HepG2 (cell line): ENCODE measurements around the gene CARD9. TPM values are rescaled to one million over a fixed set of nuclear protein-coding genes. Genes with fewer than 3 reads are reported as not detected.
A peak's percentile ranks its signal among the peaks of the same experiment; 100 is the strongest.

ENCODE experiments used
- ATAC-seq: fragments of 200-7000 bp; cut with Tn5 transposase; 3 replicates; pipeline ENCODE4 v1.9.1; 2020; ENCODE audit warnings: mild to moderate bottlenecking, moderate library complexity
- BruUV-seq: library from RNA; stranded (reverse); fragments of 400-500 nt; replicated peaks from 2 replicates; lab custom pipeline; 2021; lab: Mats Ljungman, UMichigan
- CTCF ChIA-PET: fragments of 300-600 bp; formaldehyde crosslinking; extraction: SDS; loops from one replicate; lab custom pipeline; 2021; ENCODE audit warnings: low total read pairs, inconsistent platforms, low intra/inter-chr PET ratio; lab: Yijun Ruan, JAX
- POLR2A ChIA-PET: fragments of 350-600 bp; sonication (Branson Sonifier 250); formaldehyde crosslinking; loops from one replicate; lab custom pipeline; 2020; ENCODE audit warnings: antibody characterized with exemption, inconsistent platforms; lab: Yijun Ruan, JAX
- DNase-seq: peaks from one replicate; pipeline ENCODE4 v3.0.0-alpha.2; 2015; ENCODE audit warnings: low spot score
- FAIRE-seq: peaks from 3 replicates; lab custom pipeline; 2011; peaks lifted over from hg19 to GRCh38; lab: Jason Lieb, UNC
- H2AFZ ChIP-seq: one replicate; pipeline ENCODE4 v1.6.1; 2011; ENCODE audit warnings: low read length, inconsistent platforms
- H3K27ac ChIP-seq: fragments of 300-600 bp; 3 replicates; pipeline ENCODE4 v1.8.0; 2011; ENCODE audit warnings: mixed run types, mild to moderate bottlenecking, mixed read lengths, low read length, inconsistent platforms; ENCODE audit not compliant: insufficient read depth; ENCODE audit errors: extremely low read length
- H3K27me3 ChIP-seq, 2 experiments: fragments of 200-600 bp in 1 of 2; 2 replicates in 1 of 2; 3 replicates in 1 of 2; pipeline versions ENCODE4 v1.6.0 to v1.8.0; 2011; ENCODE audit warnings: low read length in 2 of 2, mild to moderate bottlenecking in 2 of 2, moderate library complexity in 2 of 2, inconsistent platforms in 1 of 2; ENCODE audit not compliant: insufficient read depth in 2 of 2, control insufficient read depth in 1 of 2
- H3K36me3 ChIP-seq, 2 experiments: fragments of 200-600 bp in 1 of 2; replicated peaks in 1 of 2; 2 replicates in 1 of 2; 3 replicates in 1 of 2; pipeline versions ENCODE4 v1.5.1 to v1.8.0; 2011; ENCODE audit warnings: low read length in 2 of 2, inconsistent platforms in 1 of 2; ENCODE audit not compliant: insufficient read depth in 2 of 2, control insufficient read depth in 1 of 2
- H3K4me1 ChIP-seq: 2 replicates; pipeline ENCODE4 v1.5.1; 2012; ENCODE audit warnings: low read length, inconsistent platforms; ENCODE audit not compliant: insufficient read depth
- H3K4me2 ChIP-seq: 2 replicates; pipeline ENCODE4 v1.6.0; 2011; ENCODE audit warnings: low read depth, low read length, inconsistent platforms
- H3K4me3 ChIP-seq, 3 experiments: fragments of 200-600 bp in 1 of 3; sonication (generic), shearing (Covaris generic) in 1 of 3; replicated peaks in 1 of 3; 2 replicates each; pipeline ENCODE4 v1.5.1; 2011 to 2016; ENCODE audit warnings: low read length in 3 of 3, inconsistent platforms in 2 of 3, low read depth in 2 of 3, mild to moderate bottlenecking in 2 of 3, control low read depth in 1 of 3, mixed read lengths in 1 of 3; ENCODE audit not compliant: insufficient read depth in 1 of 3
- H3K79me2 ChIP-seq: one replicate; pipeline ENCODE4 v1.6.1; 2011; ENCODE audit warnings: low read length, inconsistent platforms; ENCODE audit not compliant: insufficient read depth
- H3K9ac ChIP-seq: 2 replicates; pipeline ENCODE4 v1.6.0; 2011; ENCODE audit warnings: mild to moderate bottlenecking, low read depth, low read length, inconsistent platforms; ENCODE audit not compliant: insufficient read depth
- H3K9me3 ChIP-seq: 2 replicates; pipeline ENCODE4 v1.5.1; 2012; ENCODE audit warnings: mild to moderate bottlenecking, low read length
- H4K20me1 ChIP-seq: 2 replicates; pipeline ENCODE4 v1.6.0; 2011; ENCODE audit warnings: inconsistent platforms, mild to moderate bottlenecking, low read length, moderate library complexity; ENCODE audit not compliant: insufficient read depth
- AGO1 ChIP-seq: fragments of 200-400 bp; formaldehyde crosslinking; IDR thresholded peaks from 2 replicates; pipeline ENCODE4 v1.6.1; 2017; ENCODE audit warnings: mild to moderate bottlenecking, low read depth, low read length, moderate library complexity; ENCODE audit not compliant: poor library complexity, severe bottlenecking
- BHLHE40 ChIP-seq: IDR thresholded peaks from 2 replicates; pipeline ENCODE4 v1.6.1; 2011; ENCODE audit warnings: low read length, improper control_type of control experiment
- EEA1 ChIP-seq: sonication (generic); formaldehyde crosslinking; IDR thresholded peaks from 2 replicates; pipeline ENCODE4 v1.5.1; 2020; ENCODE audit warnings: mild to moderate bottlenecking, missing genetic modification reagents, borderline replicate concordance
- FOXO1 ChIP-seq: sonication (generic); formaldehyde crosslinking; IDR thresholded peaks from 2 replicates; pipeline ENCODE4 v1.4.0; 2020; ENCODE audit warnings: missing genetic modification reagents
- GTF2F1 ChIP-seq: fragments of 150-350 bp; IDR thresholded peaks from 2 replicates; pipeline ENCODE4 v1.6.1; 2014; ENCODE audit warnings: low read length
- KDM2A ChIP-seq: sonication (generic); formaldehyde crosslinking; IDR thresholded peaks from 2 replicates; pipeline ENCODE4 v1.4.0; 2020; ENCODE audit warnings: low read depth, missing genetic modification reagents, borderline replicate concordance
- MYC ChIP-seq: sonication (generic); formaldehyde crosslinking; IDR thresholded peaks from 2 replicates; pipeline ENCODE4 v1.9.0; 2021; ENCODE audit warnings: missing genetic modification reagents, borderline replicate concordance
- SMYD3 ChIP-seq: sonication (generic); formaldehyde crosslinking; IDR thresholded peaks from 2 replicates; pipeline ENCODE4 v1.8.1; 2023; ENCODE audit warnings: mild to moderate bottlenecking, missing genetic modification reagents
- ZC3H13 ChIP-seq: sonication (generic); formaldehyde crosslinking; IDR thresholded peaks from 2 replicates; pipeline ENCODE4 v1.8.1; 2023; ENCODE audit warnings: mild to moderate bottlenecking, missing genetic modification reagents, moderate library complexity
- ZIK1 ChIP-seq: sonication (generic); formaldehyde crosslinking; IDR thresholded peaks from 2 replicates; pipeline ENCODE4 v1.5.0; 2020; ENCODE audit warnings: mild to moderate bottlenecking, low read depth, missing genetic modification reagents, borderline replicate concordance
- ZNF333 ChIP-seq: sonication (generic); formaldehyde crosslinking; IDR thresholded peaks from 2 replicates; pipeline ENCODE4 v1.4.0; 2020; ENCODE audit warnings: mild to moderate bottlenecking, missing genetic modification reagents, borderline replicate concordance
- ZNF431 ChIP-seq: sonication (generic); formaldehyde crosslinking; IDR thresholded peaks from 2 replicates; pipeline ENCODE4 v1.9.0; 2022; ENCODE audit warnings: missing genetic modification reagents, low read depth, mild to moderate bottlenecking, borderline replicate concordance
- ZNF441 ChIP-seq: sonication (generic); formaldehyde crosslinking; IDR thresholded peaks from 2 replicates; pipeline ENCODE4 v1.7.0; 2021; ENCODE audit warnings: missing genetic modification reagents, borderline replicate concordance
- ZSCAN30 ChIP-seq: sonication (generic); formaldehyde crosslinking; IDR thresholded peaks from 2 replicates; pipeline ENCODE4 v1.5.0; 2020; ENCODE audit warnings: mild to moderate bottlenecking, missing genetic modification reagents
- WGBS: methylation state at CpG from one replicate; pipeline ENCODE4 v1.1.6; 2017; ENCODE audit warnings: low lambda C conversion rate; 5-methylcytosine and 5-hydroxymethylcytosine counted together
- in situ Hi-C: cut with HindIII; loops from 2 replicates; pipeline ENCODE4 v1.10.0; 2017; ENCODE audit warnings: low pct_unique_long_range_greater_than_20kb; ENCODE audit not compliant: extremely low pct_ligation_motif_present
- intact Hi-C: fragments of 100-400 bp; cut with micrococcal nuclease; formaldehyde crosslinking; loops from one replicate; pipeline ENCODE4 v1.10.0; 2022; ENCODE audit not compliant: unreplicated experiment
- polyA plus RNA-seq, 8 experiments: library from polyadenylated mRNA; depleted of rRNA in 3 of 8; stranded (reverse) in 7 of 8; unstranded in 1 of 8; fragments of >200 nt; fragmentation: Illumina TruSeq in 4 of 8; extraction: Trizol in 4 of 8; gene quantifications; 2 replicates each; pipeline versions ENCODE4 v1.2.1 to v1.2.3, GENCODE V29; 2011 to 2016; ENCODE audit warnings: low read depth in 4 of 8, missing spikeins in 1 of 8, mixed read lengths in 1 of 8; ENCODE audit not compliant: insufficient read depth in 1 of 8
- total RNA-seq, 5 experiments: library from RNA; depleted of rRNA; stranded (reverse); fragments of >200 nt; fragmentation: Illumina TruSeq; extraction: Trizol; gene quantifications; 2 replicates each; pipeline ENCODE4 v1.2.3, GENCODE V29; 2016; ENCODE audit warnings: low read depth in 1 of 5
- TF ChIP-seq, protein P1 (sequence below): sonication (generic); formaldehyde crosslinking; IDR thresholded peaks from 2 replicates; pipeline ENCODE4 v1.8.1; 2023; ENCODE audit warnings: mild to moderate bottlenecking, inconsistent platforms, moderate library complexity, missing genetic modification reagents, borderline replicate concordance
- TF ChIP-seq, protein P2 (sequence below): sonication (generic); formaldehyde crosslinking; IDR thresholded peaks from 2 replicates; pipeline ENCODE4 v1.8.1; 2022; ENCODE audit warnings: low read depth, mild to moderate bottlenecking, missing genetic modification reagents
- TF ChIP-seq, protein P3 (sequence below): IDR thresholded peaks from 2 replicates; pipeline ENCODE4 v1.6.1; 2012; ENCODE audit warnings: inconsistent platforms
- TF ChIP-seq, protein P4 (sequence below): sonication (generic); formaldehyde crosslinking; IDR thresholded peaks from 2 replicates; pipeline ENCODE4 v1.5.0; 2020; ENCODE audit warnings: missing genetic modification reagents, mild to moderate bottlenecking, borderline replicate concordance

CARD9 gene
- total and polyA plus RNA-seq, 2 of the 13 experiments (the other 11 are each of a cell fraction or from before 2014, with no cell fraction given): 3.3 to 7.4 TPM

DNA sequence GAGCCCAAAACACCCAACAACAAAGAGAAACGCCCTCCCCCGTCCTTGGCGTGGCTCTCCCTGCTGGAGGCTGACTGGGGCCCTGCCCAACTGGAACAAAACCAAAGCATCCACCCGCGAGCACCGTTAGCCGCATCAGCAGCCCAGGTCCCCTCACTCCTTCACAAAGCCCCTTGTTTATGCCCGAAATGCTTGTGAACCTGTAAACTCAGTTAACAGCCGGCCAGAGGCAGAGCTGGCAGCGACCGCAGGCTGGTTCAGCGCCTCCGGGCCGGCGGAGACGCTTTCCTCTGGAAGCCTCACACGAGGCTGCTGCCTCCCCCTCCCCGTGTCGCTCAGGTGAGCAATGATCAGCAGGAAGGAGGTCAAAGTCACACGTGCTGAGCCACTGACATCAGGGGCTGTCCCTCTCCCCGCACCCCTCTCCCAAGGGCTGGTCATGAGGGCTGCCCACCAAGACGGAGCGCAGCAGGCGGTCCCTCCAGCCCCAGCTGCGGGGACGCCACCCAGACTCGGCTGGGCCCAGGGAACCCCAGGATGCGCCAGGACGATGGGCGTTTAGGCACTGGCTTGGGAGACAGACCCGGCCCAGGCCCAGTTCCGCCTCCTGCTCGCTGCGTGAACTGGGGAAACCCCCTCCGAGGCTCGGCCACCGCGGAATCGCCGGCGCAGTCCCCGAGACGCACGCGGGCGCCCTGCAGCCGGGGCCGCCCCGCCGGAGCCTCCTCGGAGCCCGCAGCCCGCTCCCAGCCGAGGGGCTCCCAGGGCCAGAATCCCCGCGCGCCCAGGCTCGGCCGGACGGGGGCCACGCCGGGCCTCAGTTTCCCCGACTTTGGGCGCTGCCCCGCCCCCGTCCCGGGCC, 25.9 kb upstream of the CARD9 start:
- Histone ChIP-seq H3K9ac (peak overlapping the region; percentile 83), H3K4me2 (peak overlapping the region; percentile 88), H3K27ac (peak overlapping the region; percentile 53), H2AFZ (no peak overlapping the region), H4K20me1 (0 out of 2 replicates have a peak, but pooled peaks cover 2% of the 10 kb centered on the region), H3K4me1 (peaks cover 20% of the 10 kb centered on the region), H3K27me3 (no peaks in the 10 kb centered on the region), H3K9me3 (no peaks in the 10 kb centered on the region), H3K4me3 (peak overlapping the region; percentile 78 to 98 (median 97)), H3K79me2 (peaks cover 21% of the 10 kb centered on the region), H3K36me3 (peaks cover 18 to 35% of the 10 kb centered on the region in 2 experiments; a peak in 4 of 5 replicates)
- ATAC-seq (peak; percentile 44), DNase-seq (no peak), FAIRE-seq (no peak)
- CTCF ChIA-PET: interaction anchor here (1.2 to 2.0 kb wide), 3 partner anchors 54 to 87 kb away, joined by 6 to 15 read pairs (median 12); no protein-coding TSS in a partner anchor
- POLR2A ChIA-PET: interaction anchor here (0.5 to 1.6 kb wide), 3 partner anchors 12 to 218 kb away, joined by 3 read pairs; no protein-coding TSS in a partner anchor
- in situ Hi-C loops: no loop called here
- intact Hi-C loops: loop anchor here (1.0 kb wide), 1 partner anchor 60 kb away; no protein-coding TSS in a partner anchor
- WGBS: under 1% methylated on average over 23 of the region's 67 CpGs
- no TSS peak for BruUV-seq
- TF ChIP-seq SMYD3: no peak
- TF ChIP-seq ZNF441: no peak
- no peak for TF ChIP-seq ZSCAN30 (CRISPR knock-in tag)
- TF ChIP-seq ZC3H13 (CRISPR knock-in tag): no peak
- TF ChIP-seq FOXO1 (CRISPR knock-in tag): no peak
- TF ChIP-seq EEA1: 0 out of 2 replicates have a peak, but pooled peaks have one; percentile 12
- TF ChIP-seq KDM2A (CRISPR knock-in tag): no peak
- no peak for TF ChIP-seq ZNF333 (CRISPR knock-in tag)
- TF ChIP-seq BHLHE40: peak; percentile 45; the same call in 1 of the 2 replicates
- TF ChIP-seq MYC (CRISPR knock-in tag): peak; percentile 35; the same call in 1 of the 2 replicates
- TF ChIP-seq GTF2F1: no peak
- 0 out of 2 replicates have a peak, but pooled peaks have one; percentile 2 for TF ChIP-seq ZNF431 (CRISPR knock-in tag)
- TF ChIP-seq, protein P1, sequence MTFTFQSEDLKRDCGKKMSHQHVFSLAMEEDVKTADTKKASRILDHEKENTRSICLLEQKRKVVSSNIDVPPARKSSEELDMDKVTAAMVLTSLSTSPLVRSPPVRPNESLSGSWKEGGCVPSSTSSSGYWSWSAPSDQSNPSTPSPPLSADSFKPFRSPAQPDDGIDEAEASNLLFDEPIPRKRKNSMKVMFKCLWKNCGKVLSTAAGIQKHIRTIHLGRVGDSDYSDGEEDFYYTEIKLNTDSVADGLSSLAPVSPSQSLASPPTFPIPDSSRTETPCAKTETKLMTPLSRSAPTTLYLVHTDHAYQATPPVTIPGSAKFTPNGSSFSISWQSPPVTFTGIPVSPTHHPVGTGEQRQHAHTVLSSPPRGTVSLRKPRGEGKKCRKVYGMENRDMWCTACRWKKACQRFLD (CRISPR knock-in tag): 0 out of 2 replicates have a peak, but pooled peaks have one; percentile 4
- no peak for TF ChIP-seq AGO1
- TF ChIP-seq, protein P2, sequence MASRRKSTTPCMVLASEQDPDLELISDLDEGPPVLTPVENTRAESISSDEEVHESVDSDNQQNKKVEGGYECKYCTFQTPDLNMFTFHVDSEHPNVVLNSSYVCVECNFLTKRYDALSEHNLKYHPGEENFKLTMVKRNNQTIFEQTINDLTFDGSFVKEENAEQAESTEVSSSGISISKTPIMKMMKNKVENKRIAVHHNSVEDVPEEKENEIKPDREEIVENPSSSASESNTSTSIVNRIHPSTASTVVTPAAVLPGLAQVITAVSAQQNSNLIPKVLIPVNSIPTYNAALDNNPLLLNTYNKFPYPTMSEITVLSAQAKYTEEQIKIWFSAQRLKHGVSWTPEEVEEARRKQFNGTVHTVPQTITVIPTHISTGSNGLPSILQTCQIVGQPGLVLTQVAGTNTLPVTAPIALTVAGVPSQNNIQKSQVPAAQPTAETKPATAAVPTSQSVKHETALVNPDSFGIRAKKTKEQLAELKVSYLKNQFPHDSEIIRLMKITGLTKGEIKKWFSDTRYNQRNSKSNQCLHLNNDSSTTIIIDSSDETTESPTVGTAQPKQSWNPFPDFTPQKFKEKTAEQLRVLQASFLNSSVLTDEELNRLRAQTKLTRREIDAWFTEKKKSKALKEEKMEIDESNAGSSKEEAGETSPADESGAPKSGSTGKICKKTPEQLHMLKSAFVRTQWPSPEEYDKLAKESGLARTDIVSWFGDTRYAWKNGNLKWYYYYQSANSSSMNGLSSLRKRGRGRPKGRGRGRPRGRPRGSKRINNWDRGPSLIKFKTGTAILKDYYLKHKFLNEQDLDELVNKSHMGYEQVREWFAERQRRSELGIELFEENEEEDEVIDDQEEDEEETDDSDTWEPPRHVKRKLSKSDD: no peak
- TF ChIP-seq, protein P3, sequence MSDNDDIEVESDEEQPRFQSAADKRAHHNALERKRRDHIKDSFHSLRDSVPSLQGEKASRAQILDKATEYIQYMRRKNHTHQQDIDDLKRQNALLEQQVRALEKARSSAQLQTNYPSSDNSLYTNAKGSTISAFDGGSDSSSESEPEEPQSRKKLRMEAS: peak; percentile 52; the same call in 1 of the 2 replicates
- TF ChIP-seq ZIK1 (CRISPR knock-in tag): no peak
- TF ChIP-seq, protein P4, sequence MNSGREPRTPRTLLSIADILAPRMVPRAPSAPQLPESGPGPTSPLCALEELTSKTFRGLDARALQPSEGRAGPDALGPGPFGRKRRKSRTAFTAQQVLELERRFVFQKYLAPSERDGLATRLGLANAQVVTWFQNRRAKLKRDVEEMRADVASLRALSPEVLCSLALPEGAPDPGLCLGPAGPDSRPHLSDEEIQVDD (CRISPR knock-in tag): no peak
